Measurements from ENCODE around the gene MYO5A.

Gene MYO5A

DNA sequence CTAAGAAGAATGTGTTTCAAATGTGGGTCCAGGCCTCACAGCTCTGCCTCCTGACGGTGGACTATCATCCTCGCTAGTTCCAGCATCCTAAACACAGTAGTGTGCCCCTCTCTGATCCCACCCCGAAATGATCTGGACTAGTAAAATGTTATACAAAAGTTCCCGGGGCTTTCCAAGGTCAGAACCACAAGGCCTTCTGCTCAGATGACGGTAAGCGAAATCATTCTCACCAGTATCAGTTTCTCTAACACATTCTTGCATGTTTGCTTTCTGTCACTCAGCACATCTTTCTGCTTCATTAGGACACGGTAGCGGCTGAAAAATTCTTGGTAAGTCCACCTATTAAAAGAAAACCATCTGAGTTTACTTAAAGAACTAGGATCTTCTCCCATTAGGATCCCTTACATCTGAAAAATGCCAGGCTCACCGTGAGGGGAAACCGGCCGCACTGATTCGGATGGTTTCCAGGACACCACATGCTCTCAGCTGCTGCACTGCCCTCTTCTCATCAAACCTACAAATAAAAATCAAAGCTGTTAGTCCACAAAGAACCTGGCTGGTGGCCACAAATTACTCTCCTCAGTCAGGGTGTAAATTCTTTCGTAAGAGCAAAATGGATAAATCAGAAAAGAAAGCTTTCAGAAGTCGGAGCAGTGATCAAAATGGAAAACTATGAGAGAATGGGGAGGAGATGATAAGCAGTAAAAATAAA, 149.1 kb downstream of the MYO5A start (continued):
- TF ChIP-seq ZSCAN16 (tag by site-specific recombination; IDR thresholded peaks at IDR 0.05) (no peak), KLF1 (tag by site-specific recombination; IDR thresholded peaks at IDR 0.05) (no peak), TCF7L2 (IDR thresholded peaks at IDR 0.05; ENCODE audit: borderline replicate concordance, low read depth, low read length) (no peak)

DNA sequence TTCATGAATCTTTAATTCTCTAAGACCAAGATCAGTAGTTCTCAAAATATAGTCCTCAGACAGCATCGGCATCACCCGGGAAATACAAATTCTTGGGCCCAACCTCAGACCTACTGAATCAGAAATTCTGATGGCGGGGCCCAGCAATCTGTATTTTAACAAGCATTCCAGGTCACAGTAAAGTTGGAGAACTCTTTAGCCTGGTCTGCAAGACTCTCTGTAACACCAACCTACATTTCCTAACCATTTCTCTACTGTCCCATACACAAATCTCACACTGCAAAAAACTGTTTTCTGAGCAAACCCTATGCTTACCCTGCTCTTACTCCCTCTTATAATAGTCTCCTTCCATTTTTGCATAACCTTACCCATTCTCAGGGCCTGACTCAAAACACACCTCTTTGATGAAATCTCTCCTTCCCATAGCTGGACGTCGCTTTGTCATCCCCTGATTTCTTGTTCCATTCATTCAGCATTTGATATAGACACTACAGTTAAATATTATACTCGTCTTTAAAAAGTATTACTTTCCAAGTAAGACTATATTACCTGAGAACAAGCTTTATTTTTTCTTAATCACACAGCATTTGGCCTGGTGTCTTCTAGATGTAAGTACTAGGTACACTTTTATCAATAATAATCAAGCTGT, 149.8 kb downstream of the MYO5A start:
- CTCF ChIA-PET = no interaction called here
- Histone ChIP-seq H3K4me3 (ENCODE audit: low read depth, low read length) (no peak overlapping the region), H3K9me3 (ENCODE audit: control insufficient read depth, insufficient read depth, low read depth, low read length) (no peaks in the 10 kb centered on the region), H3K4me1 (ENCODE audit: control insufficient read depth, insufficient read depth, low read length) (no peaks in the 10 kb centered on the region), H3K27ac (ENCODE audit: extremely low read depth, low read depth, low read length) (no peak overlapping the region), H3K36me3 (ENCODE audit: control insufficient read depth in 2 of 2, insufficient read depth in 1 of 2, low read length in 2 of 2) (peaks cover 7 to 36% of the 10 kb centered on the region in 2 experiments; a peak in 2 of 3 replicates)
- no peak for TF ChIP-seq SP3 (tag by site-specific recombination; IDR thresholded peaks at IDR 0.05)
- TF ChIP-seq ZNF626 (tag by site-specific recombination; IDR thresholded peaks at IDR 0.05) = no peak
- TF ChIP-seq KLF10 (tag by site-specific recombination; IDR thresholded peaks at IDR 0.05) = no peak
- TF ChIP-seq ZNF544 (tag by site-specific recombination; IDR thresholded peaks at IDR 0.05) = no peak
- TF ChIP-seq, protein P1, sequence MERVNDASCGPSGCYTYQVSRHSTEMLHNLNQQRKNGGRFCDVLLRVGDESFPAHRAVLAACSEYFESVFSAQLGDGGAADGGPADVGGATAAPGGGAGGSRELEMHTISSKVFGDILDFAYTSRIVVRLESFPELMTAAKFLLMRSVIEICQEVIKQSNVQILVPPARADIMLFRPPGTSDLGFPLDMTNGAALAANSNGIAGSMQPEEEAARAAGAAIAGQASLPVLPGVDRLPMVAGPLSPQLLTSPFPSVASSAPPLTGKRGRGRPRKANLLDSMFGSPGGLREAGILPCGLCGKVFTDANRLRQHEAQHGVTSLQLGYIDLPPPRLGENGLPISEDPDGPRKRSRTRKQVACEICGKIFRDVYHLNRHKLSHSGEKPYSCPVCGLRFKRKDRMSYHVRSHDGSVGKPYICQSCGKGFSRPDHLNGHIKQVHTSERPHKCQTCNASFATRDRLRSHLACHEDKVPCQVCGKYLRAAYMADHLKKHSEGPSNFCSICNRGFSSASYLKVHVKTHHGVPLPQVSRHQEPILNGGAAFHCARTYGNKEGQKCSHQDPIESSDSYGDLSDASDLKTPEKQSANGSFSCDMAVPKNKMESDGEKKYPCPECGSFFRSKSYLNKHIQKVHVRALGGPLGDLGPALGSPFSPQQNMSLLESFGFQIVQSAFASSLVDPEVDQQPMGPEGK (tag by site-specific recombination; IDR thresholded peaks at IDR 0.05) = no peak
- TF ChIP-seq, protein P2, sequence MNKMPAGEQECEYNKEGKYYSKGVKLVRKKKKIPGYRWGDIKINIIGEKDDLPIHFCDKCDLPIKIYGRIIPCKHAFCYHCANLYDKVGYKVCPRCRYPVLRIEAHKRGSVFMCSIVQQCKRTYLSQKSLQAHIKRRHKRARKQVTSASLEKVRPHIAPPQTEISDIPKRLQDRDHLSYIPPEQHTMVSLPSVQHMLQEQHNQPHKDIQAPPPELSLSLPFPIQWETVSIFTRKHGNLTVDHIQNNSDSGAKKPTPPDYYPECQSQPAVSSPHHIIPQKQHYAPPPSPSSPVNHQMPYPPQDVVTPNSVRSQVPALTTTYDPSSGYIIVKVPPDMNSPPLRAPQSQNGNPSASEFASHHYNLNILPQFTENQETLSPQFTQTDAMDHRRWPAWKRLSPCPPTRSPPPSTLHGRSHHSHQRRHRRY (tag by site-specific recombination; IDR thresholded peaks at IDR 0.05) = no peak
- TF ChIP-seq, protein P3, sequence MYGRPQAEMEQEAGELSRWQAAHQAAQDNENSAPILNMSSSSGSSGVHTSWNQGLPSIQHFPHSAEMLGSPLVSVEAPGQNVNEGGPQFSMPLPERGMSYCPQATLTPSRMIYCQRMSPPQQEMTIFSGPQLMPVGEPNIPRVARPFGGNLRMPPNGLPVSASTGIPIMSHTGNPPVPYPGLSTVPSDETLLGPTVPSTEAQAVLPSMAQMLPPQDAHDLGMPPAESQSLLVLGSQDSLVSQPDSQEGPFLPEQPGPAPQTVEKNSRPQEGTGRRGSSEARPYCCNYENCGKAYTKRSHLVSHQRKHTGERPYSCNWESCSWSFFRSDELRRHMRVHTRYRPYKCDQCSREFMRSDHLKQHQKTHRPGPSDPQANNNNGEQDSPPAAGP (tag by site-specific recombination; IDR thresholded peaks at IDR 0.05) = no peak
- TF ChIP-seq ZNF514 (tag by site-specific recombination; IDR thresholded peaks at IDR 0.05) = no peak
- TF ChIP-seq ZNF214 (tag by site-specific recombination; IDR thresholded peaks at IDR 0.05; ENCODE audit: borderline replicate concordance) = no peak
- TF ChIP-seq ZNF660 (tag by site-specific recombination; IDR thresholded peaks at IDR 0.05) = no peak
- TF ChIP-seq, protein P4, sequence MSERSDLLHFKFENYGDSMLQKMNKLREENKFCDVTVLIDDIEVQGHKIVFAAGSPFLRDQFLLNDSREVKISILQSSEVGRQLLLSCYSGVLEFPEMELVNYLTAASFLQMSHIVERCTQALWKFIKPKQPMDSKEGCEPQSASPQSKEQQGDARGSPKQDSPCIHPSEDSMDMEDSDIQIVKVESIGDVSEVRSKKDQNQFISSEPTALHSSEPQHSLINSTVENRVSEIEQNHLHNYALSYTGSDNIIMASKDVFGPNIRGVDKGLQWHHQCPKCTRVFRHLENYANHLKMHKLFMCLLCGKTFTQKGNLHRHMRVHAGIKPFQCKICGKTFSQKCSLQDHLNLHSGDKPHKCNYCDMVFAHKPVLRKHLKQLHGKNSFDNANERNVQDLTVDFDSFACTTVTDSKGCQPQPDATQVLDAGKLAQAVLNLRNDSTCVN (tag by site-specific recombination; optimal IDR thresholded peaks at IDR 0.05) = no peak
- no peak for TF ChIP-seq ZBTB48 (tag by site-specific recombination; IDR thresholded peaks at IDR 0.05)
- no peak for TF ChIP-seq TRIM28 (IDR thresholded peaks at IDR 0.05; ENCODE audit: borderline replicate concordance, low read length)
- POLR2A ChIA-PET = no interaction called here

DNA sequence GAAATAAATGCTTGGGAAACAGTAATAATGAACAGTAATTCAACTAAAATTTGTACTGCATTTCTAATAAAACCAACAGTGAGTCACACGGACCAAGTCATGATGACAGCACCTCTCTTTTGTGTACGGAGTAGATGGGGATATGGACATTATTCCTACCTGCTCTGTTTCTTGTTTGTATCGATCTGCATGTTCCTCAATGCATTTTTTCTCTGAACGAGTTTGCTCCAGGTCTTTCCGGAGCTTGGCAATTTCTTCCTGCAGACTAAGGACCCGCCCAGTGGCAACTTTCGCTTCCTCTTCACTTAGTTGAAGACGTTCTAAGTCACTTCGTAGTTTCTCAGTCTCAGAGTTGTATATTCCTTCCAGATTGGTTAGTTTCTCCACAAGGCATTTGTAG, 158.7 kb downstream of the MYO5A start:
- ChIA-PET POLR2A (no interaction called here), CTCF (no interaction called here)
- Histone ChIP-seq H3K27ac (ENCODE audit: extremely low read depth, low read depth, low read length) (no peak overlapping the region), H3K36me3 (ENCODE audit: control insufficient read depth in 2 of 2, insufficient read depth in 1 of 2, low read length in 2 of 2) (peaks cover 10 to 42% of the 10 kb centered on the region in 2 experiments; a peak in 2 of 3 replicates), H3K4me1 (ENCODE audit: control insufficient read depth, insufficient read depth, low read length) (no peaks in the 10 kb centered on the region), H3K9me3 (ENCODE audit: control insufficient read depth, insufficient read depth, low read depth, low read length) (no peaks in the 10 kb centered on the region), H3K4me3 (ENCODE audit: low read depth, low read length) (no peak overlapping the region)
- TF ChIP-seq ZNF140 (tag by site-specific recombination; IDR thresholded peaks at IDR 0.05) (no peak), KLF10 (tag by site-specific recombination; IDR thresholded peaks at IDR 0.05) (no peak), ZNF169 (tag by site-specific recombination; IDR thresholded peaks at IDR 0.05) (no peak)
- TF ChIP-seq, protein P5, sequence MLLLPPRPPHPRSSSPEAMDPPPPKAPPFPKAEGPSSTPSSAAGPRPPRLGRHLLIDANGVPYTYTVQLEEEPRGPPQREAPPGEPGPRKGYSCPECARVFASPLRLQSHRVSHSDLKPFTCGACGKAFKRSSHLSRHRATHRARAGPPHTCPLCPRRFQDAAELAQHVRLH (tag by site-specific recombination; IDR thresholded peaks at IDR 0.05) = no peak

All from HEK293 (cell line).